Body of pancreas (tissue), 4 donors: ENCODE measurements around the gene NKTR.

Experiments used
- CTCF ChIP-seq, 7 experiments: fragments of 450-650 bp in 4 of 7; fragments of 200-600 bp in 3 of 7; sonication (generic) in 3 of 7; IDR thresholded peaks; one replicate each; pipeline ENCODE4 v1.5.1; 2016 to 2019; ENCODE audit warnings: antibody characterized with exemption in 7 of 7
- POLR2A ChIP-seq, 3 donors: fragments of 450-650 bp; IDR thresholded peaks; one replicate each; pipeline ENCODE4 v1.6.1; 2016; ENCODE audit warnings: antibody characterized with exemption in 3 of 3, mild to moderate bottlenecking in 2 of 3

- TF ChIP-seq CTCF (IDR thresholded peaks at IDR 0.05) (no peak), POLR2A (IDR thresholded peaks at IDR 0.05) (no peak)
Observed at GRCh38 chr3:42662037-42662812, 61.7 kb downstream of the NKTR start.
